Rectal smooth muscle tissue (tissue), 1 donor: ENCODE measurements around the gene GRIN3B.

Source experiments
- H3K27ac ChIP-seq: one replicate; pipeline ENCODE4 v1.7.0; 2013; ENCODE audit warnings: low read depth, low read length, inconsistent platforms
- H3K27me3 ChIP-seq: one replicate; pipeline ENCODE4 v1.7.0; 2013; ENCODE audit warnings: low read length; ENCODE audit not compliant: control insufficient read depth, insufficient read depth
- H3K36me3 ChIP-seq: one replicate; pipeline ENCODE4 v1.7.0; 2013; ENCODE audit warnings: low read length; ENCODE audit not compliant: control insufficient read depth, insufficient read depth
- H3K4me1 ChIP-seq: one replicate; pipeline ENCODE4 v1.7.0; 2013; ENCODE audit warnings: low read length; ENCODE audit not compliant: control insufficient read depth, insufficient read depth
- H3K4me3 ChIP-seq: one replicate; pipeline ENCODE4 v1.7.0; 2013; ENCODE audit warnings: low read length
- H3K9ac ChIP-seq: one replicate; pipeline ENCODE4 v1.7.0; 2013; ENCODE audit warnings: low read length

Gene GRIN3B

DNA sequence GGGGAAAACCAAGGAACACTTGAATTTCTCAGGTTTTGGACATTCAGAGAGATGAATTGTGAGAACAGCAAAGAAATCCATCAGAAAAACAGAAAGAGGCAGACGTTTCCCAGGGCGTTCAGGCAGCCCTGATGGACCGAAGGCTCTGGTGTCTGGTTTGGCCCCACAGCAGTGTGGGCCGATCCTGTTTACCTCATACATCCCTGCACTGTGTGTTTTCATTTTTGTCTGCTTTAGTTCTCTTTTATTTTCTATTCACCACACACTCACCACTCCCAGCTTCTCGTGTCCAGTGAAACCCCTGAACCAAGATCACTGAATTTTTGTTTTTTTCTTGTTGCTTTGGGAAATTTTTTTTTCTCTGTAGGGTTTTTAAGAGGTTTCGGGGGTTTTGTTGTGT, 27.9 kb upstream of the GRIN3B start:
- H3K36me3 ChIP-seq, result peaks cover 10% of the 10 kb centered on the region
- H3K9ac ChIP-seq, result no peak overlapping the region
- H3K27ac ChIP-seq, result no peak overlapping the region
- no peak overlapping the region for H3K4me3 ChIP-seq
- H3K27me3 ChIP-seq, result no peaks in the 10 kb centered on the region
- no peaks in the 10 kb centered on the region for H3K4me1 ChIP-seq

DNA sequence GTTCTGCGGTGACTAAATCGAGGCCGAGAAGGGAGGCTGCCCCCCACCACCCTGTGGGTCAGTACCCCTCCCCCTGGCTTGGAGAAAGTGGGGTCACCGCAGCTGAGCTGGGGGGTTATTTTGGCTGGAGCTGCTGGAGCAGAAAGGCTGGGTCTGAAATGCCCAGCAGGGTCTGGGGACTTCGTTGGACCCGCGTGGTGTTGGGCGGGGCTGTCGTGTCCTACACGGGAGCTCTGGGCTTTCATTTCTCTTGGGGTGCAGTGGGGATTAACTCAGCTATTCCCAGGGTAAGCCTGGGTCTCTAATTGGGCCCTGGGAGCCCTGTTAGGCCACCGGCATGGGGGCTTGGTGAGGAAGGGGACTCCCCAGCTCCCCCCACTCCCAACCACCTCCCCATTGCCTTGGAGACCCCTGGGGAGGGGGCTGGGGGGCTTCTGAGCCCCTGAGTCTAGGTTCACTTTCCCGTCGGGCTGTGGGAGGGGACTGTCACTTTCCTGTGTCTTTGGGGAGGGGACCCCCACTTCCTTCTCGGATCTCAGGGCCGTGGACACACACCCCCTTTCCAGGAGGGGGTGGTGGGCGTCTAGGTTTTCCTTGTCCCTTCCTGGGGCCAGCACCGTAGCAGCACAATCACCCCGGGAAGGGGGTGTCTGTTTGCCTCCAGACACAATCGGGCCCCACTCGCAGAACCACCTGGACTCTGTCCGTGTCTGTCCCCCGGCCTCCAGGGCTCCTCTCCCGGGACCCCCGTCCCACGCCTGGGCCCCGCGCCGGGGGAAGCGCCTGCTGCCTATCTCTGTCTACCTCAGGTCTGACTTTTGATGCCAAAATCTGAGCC, 26.3 kb upstream of the GRIN3B start:
- H3K27ac ChIP-seq, result no peak overlapping the region
- peaks cover 5% of the 10 kb centered on the region for H3K36me3 ChIP-seq
- no peak overlapping the region for H3K9ac ChIP-seq
- no peak overlapping the region for H3K4me3 ChIP-seq
- no peaks in the 10 kb centered on the region for H3K27me3 ChIP-seq
- no peaks in the 10 kb centered on the region for H3K4me1 ChIP-seq

DNA sequence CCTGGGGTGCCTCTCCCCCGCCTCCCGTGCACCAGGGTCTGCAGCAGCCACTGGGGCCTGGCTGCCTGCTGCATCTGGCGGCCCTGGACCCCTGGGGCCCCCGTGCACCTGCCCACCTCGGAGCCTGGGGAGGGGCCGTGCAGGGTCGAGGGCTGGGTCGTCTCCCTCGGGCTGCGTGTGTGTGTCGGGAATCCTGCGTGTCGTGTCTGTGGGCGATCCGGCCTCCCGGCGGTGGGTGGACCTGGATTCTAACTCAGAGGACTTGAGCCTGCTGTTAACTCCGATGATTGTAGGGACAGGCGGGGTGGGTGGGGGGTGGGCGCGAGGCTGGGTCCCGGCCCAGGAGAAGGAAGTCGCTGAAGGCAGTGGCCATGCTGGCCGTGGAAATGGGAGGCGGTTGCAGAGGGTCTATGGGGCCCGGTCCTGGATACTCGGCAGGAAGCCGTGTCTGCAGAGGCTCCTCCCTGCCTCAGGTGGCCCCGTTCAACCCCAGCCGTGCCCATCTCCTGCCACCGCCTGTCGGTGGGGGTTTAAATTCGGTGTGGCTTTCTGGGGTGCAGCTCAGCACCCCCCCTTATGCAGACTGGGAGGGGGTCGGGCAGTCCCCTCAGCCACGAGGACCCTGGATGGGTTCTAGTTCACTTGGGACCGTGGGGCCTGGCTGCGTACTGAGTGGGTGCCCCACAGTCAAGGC, 25.5 kb upstream of the GRIN3B start:
- Histone ChIP-seq H3K27ac (no peak overlapping the region), H3K9ac (no peak overlapping the region), H3K27me3 (no peaks in the 10 kb centered on the region), H3K36me3 (peaks cover 5% of the 10 kb centered on the region), H3K4me3 (no peak overlapping the region), H3K4me1 (no peaks in the 10 kb centered on the region)

- Histone ChIP-seq H3K36me3 (no peaks in the 10 kb centered on the region), H3K4me1 (no peaks in the 10 kb centered on the region), H3K4me3 (no peak overlapping the region)
Observed at GRCh38 chr19:976476-976875, 23.7 kb upstream of the GRIN3B start.

DNA sequence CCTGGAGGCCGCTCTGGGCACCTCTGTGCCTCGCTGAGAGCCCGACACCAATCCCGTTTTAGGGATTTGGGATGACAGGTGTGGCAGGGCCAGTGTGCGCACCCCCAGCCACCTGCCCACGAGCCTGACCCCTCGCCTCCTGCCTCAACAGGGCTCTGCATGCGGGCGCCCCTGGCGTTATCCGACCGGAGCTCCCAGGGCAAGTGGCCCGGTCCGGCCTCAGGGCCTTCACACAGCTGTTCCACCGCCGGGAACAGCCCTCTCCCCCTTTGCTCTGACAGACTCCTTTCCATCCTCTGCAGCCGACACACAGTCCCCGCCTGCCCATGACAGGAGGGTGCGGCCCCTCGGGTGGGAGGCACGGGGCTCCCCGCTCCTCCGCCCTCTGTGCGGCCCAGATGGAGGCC, 23.2 kb upstream of the GRIN3B start:
- no peak overlapping the region for H3K9ac ChIP-seq
- no peaks in the 10 kb centered on the region for H3K36me3 ChIP-seq
- no peaks in the 10 kb centered on the region for H3K27me3 ChIP-seq
- H3K27ac ChIP-seq, result no peak overlapping the region
- H3K4me3 ChIP-seq, result no peak overlapping the region
- no peaks in the 10 kb centered on the region for H3K4me1 ChIP-seq

More at GRCh38 chr19:976476-976875, 23.7 kb upstream of the GRIN3B start:
- Histone ChIP-seq H3K9ac (no peak overlapping the region), H3K27me3 (no peaks in the 10 kb centered on the region), H3K27ac (no peak overlapping the region)

GRCh38 chr19:979318-979741, 20.9 kb upstream of the GRIN3B start:
- H3K4me3 ChIP-seq, result no peak overlapping the region
- no peaks in the 10 kb centered on the region for H3K27me3 ChIP-seq
- no peaks in the 10 kb centered on the region for H3K36me3 ChIP-seq
- no peak overlapping the region for H3K9ac ChIP-seq
- no peak overlapping the region for H3K27ac ChIP-seq
- H3K4me1 ChIP-seq, result no peaks in the 10 kb centered on the region

DNA sequence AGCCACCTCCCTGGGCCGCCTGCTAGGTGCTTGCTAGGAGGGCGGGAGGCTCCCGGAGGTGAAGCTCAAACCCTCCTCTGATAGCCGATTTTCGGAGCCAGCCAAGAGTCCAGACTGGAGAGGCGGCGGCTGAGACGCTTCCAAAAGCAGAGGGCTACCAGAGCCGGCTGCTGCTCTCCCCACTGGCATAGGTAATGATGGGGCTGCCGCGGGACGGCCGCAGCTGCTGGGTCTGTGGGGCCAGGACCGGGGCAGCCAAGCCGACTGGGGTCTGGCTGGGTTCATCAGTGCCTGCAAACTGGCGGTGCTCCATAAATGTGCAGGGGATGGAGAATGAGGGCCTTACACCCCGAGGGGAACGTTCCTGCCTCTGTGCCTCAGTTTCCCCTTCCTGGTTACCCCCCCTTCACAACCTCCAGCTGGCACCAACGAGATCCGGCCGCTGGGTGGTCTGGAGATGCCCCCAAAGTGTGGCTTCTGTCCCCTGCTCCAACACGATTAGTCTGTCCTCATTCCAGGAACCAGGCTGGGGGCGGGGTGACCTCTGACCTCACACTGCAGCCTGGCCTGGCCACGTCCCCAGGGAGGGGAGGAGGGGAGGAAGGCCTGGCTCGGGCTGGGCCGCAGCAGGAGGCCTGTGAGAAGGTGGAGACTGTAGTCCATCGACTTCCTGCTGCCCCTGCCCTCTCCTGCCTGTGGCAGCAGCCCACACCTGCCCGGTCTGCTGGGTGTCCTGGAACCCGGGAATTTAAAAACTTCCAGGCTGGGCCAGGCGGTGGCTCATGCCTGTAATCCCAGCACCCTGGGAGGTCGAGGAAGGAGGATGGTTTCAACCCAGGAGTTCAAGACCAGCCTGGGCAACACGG, 19.9 kb upstream of the GRIN3B start:
- H3K36me3 ChIP-seq, result no peaks in the 10 kb centered on the region
- no peak overlapping the region for H3K27ac ChIP-seq
- H3K4me3 ChIP-seq, result no peak overlapping the region
- H3K27me3 ChIP-seq, result no peaks in the 10 kb centered on the region
- no peak overlapping the region for H3K9ac ChIP-seq
- H3K4me1 ChIP-seq, result peaks cover 3% of the 10 kb centered on the region

GRCh38 chr19:982567-983170, 17.6 kb upstream of the GRIN3B start:
- H3K9ac ChIP-seq, result no peak overlapping the region

GRCh38 chr19:984165-984967, 15.9 kb upstream of the GRIN3B start, which contains the start of gene WDR18:
Gene WDR18, plus strand, starts transcription at chr19:984345. Its CDS starts 9 bp downstream, at chr19:984354.
- H3K27me3 ChIP-seq, result no peaks in the 10 kb centered on the region
- peaks cover 3% of the 10 kb centered on the region for H3K4me1 ChIP-seq
- H3K9ac ChIP-seq, result peak within 1 kb of the TSS; percentile 86
- peak within 1 kb of the TSS; percentile 89 for H3K27ac ChIP-seq
- no peaks in the 10 kb centered on the region for H3K36me3 ChIP-seq
- peak within 1 kb of the TSS; percentile 98 for H3K4me3 ChIP-seq

More at GRCh38 chr19:982567-983170, 17.6 kb upstream of the GRIN3B start:
- no peaks in the 10 kb centered on the region for H3K27me3 ChIP-seq
- no peak overlapping the region for H3K27ac ChIP-seq
- H3K36me3 ChIP-seq, result no peaks in the 10 kb centered on the region
- H3K4me1 ChIP-seq, result peaks cover 3% of the 10 kb centered on the region
- peak overlapping the region; percentile 46 for H3K4me3 ChIP-seq

DNA sequence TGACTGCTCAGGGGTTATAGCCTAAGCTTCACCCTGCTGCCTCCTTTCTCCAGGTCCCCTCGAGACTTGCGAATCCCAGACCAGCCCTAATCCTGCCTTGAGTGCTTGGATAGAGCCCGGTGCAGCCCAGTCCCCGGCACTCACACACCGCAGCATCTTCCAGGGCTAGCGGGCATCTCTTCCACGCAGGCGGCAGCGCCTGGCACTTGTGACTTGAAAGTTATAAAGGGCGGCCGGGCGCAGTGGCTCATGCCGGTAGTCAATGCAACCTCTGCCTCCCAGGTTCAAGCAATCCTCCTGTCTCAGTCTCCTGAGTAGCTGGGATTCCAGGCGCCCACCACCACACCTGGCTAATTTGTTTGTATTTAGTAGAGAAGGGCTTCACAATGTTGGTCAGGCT, 14.1 kb upstream of the GRIN3B start:
- H3K27ac ChIP-seq, result no peak overlapping the region
- peaks cover 3% of the 10 kb centered on the region for H3K36me3 ChIP-seq
- H3K27me3 ChIP-seq, result no peaks in the 10 kb centered on the region
- peaks cover 3% of the 10 kb centered on the region for H3K4me1 ChIP-seq
- H3K9ac ChIP-seq, result no peak overlapping the region
- H3K4me3 ChIP-seq, result no peak overlapping the region

DNA sequence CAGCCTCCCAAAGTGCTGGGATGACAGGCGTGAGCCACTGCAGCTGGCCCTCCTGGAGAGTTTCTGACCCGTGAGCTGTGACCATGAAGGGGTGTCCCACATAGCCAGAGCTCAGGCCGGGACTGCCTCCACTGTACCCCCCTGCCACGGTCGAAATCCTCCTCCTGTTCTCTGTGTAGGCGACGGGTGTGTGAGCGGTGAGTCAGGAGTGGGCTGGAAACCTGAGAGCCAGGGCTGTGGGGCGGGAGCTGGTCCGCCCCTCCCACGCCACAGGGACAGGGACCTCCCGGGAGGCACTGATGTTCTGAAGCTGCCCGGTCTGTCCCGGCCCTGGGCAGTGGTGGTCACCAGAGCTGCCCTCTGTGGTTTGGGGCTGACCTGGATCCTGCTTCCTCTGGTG, 12.1 kb upstream of the GRIN3B start:
- Histone ChIP-seq H3K27ac (no peak overlapping the region), H3K4me1 (peaks cover 3% of the 10 kb centered on the region), H3K27me3 (no peaks in the 10 kb centered on the region), H3K36me3 (peaks cover 3% of the 10 kb centered on the region), H3K9ac (no peak overlapping the region), H3K4me3 (no peak overlapping the region)
